ENCODE data around the gene ZNF862. TPM values are rescaled to one million over a fixed set of nuclear protein-coding genes. Genes with fewer than 3 reads are reported as not detected.

ZNF862 gene
- polyA plus RNA-seq, 1 of the 3 experiments (the other 2 are of a cell fraction) = 17.3 TPM

- POLR2A ChIA-PET = no interaction called here
- H3K4me3 ChIP-seq (ENCODE audit: low read depth in 2 of 2, low read length in 1 of 2) = no peak overlapping the region
- no peak overlapping the region for H3K4me2 ChIP-seq
- no peak overlapping the region for H3K27ac ChIP-seq (ENCODE audit: low read depth in 2 of 2, low read length in 1 of 2)
- H3K9me2 ChIP-seq = no peaks in the 10 kb centered on the region
- no peak overlapping the region for H3K9ac ChIP-seq
- no peaks in the 10 kb centered on the region for H3K9me3 ChIP-seq
- no peaks in the 10 kb centered on the region for H3K27me3 ChIP-seq (ENCODE audit: insufficient read depth)
- no peaks in the 10 kb centered on the region for H3F3A ChIP-seq (replicated peaks; ENCODE audit: insufficient read depth)
- no peak overlapping the region for H2AFZ ChIP-seq (ENCODE audit: low read depth)
- H3K79me2 ChIP-seq (ENCODE audit: insufficient read depth) = no peaks in the 10 kb centered on the region
- peaks cover 0 to 12% of the 10 kb centered on the region in 2 experiments; a peak in 1 of 4 replicates for H3K4me1 ChIP-seq (ENCODE audit: control insufficient read depth in 1 of 2, insufficient read depth in 2 of 2, low read depth in 1 of 2, low read length in 1 of 2)
- no peaks in the 10 kb centered on the region for H3K36me3 ChIP-seq (replicated peaks in 1 of 2; ENCODE audit: control insufficient read depth in 1 of 2, insufficient read depth in 2 of 2, low read length in 1 of 2)
- H4K20me1 ChIP-seq (ENCODE audit: insufficient read depth) = no peaks in the 10 kb centered on the region
- CTCF ChIA-PET = interaction anchor here (0.6 to 1.4 kb wide), 7 partner anchors 16 to 589 kb away, joined by 3 to 8 read pairs (median 3); partner anchors contain the start of gene ZNF862
- TF ChIP-seq EP300 (IDR thresholded peaks at IDR 0.05; ENCODE audit: borderline replicate concordance in 1 of 2, low read depth in 1 of 2, low read length in 1 of 2) (no peak), NFIC (IDR thresholded peaks at IDR 0.05; ENCODE audit: borderline replicate concordance) (no peak), MAX (IDR thresholded peaks at IDR 0.05; ENCODE audit: low read depth) (no peak), SMC3 (IDR thresholded peaks at IDR 0.05; ENCODE audit: low read depth, low read length) (no peak), RAD21 (IDR thresholded peaks at IDR 0.05; ENCODE audit: low read length) (no peak), USF2 (IDR thresholded peaks at IDR 0.05; ENCODE audit: borderline replicate concordance, low read depth, low read length) (no peak), GABPA (IDR thresholded peaks at IDR 0.05; ENCODE audit: low read depth) (no peak), CHD2 (IDR thresholded peaks at IDR 0.05; ENCODE audit: low read length, partially characterized antibody) (no peak), EZH2phosphoT487 (IDR thresholded peaks at IDR 0.05; ENCODE audit: borderline replicate concordance, low read depth) (no peak), ZBTB33 (IDR thresholded peaks at IDR 0.05; ENCODE audit: borderline replicate concordance, low read depth) (no peak), RXRA (IDR thresholded peaks at IDR 0.05; ENCODE audit: borderline replicate concordance, low read depth) (no peak), REST (IDR thresholded peaks at IDR 0.05; ENCODE audit: low read depth, low read length) (no peak), JUND (IDR thresholded peaks at IDR 0.05) (no peak), SIN3A (IDR thresholded peaks at IDR 0.05; ENCODE audit: borderline replicate concordance, low read depth, low read length) (no peak), GATA2 (CRISPR knock-in tag; IDR thresholded peaks at IDR 0.05) (no peak), MEF2A (IDR thresholded peaks at IDR 0.05; ENCODE audit: borderline replicate concordance, low read depth) (no peak), TCF12 (IDR thresholded peaks at IDR 0.05) (no peak), ELF1 (IDR thresholded peaks at IDR 0.05) (no peak), PBX3 (IDR thresholded peaks at IDR 0.05) (no peak)
- WGBS (ENCODE audit: low lambda C conversion rate) = 74% methylated on average over 26 of the region's 28 CpGs
- DNase-seq = no peak
Observed at GRCh38 chr7:149813254-149814035, 24.7 kb upstream of the ZNF862 start.
